Progenitor cell of endocrine pancreas (in vitro differentiated cells): ENCODE data around the gene CD68. TPM values are rescaled to one million over a fixed set of nuclear protein-coding genes. Genes with fewer than 3 reads are reported as not detected.

Source experiments
- DNase-seq: peaks from one replicate; pipeline ENCODE4 v3.0.0; 2021; ENCODE audit warnings: low spot score; ENCODE audit not compliant: unreplicated experiment
- H3K27ac Mint-ChIP-seq: 2 replicates; pipeline ENCODE4 v1.8.0; 2021; ENCODE audit warnings: mild to moderate bottlenecking, moderate library complexity, mixed read lengths
- H3K27me3 Mint-ChIP-seq: 2 replicates; pipeline ENCODE4 v1.8.0; 2021; ENCODE audit warnings: mixed read lengths
- H3K36me3 Mint-ChIP-seq: 2 replicates; pipeline ENCODE4 v1.8.0; 2022; ENCODE audit warnings: mixed read lengths; ENCODE audit not compliant: insufficient read depth
- H3K4me1 Mint-ChIP-seq: 2 replicates; pipeline ENCODE4 v1.8.0; 2021; ENCODE audit warnings: low read depth, mixed read lengths
- H3K4me3 Mint-ChIP-seq: 2 replicates; pipeline ENCODE4 v1.8.0; 2021; ENCODE audit warnings: low read depth, mild to moderate bottlenecking, moderate library complexity, mixed read lengths
- H3K9me3 Mint-ChIP-seq: 2 replicates; pipeline ENCODE4 v1.8.0; 2021; ENCODE audit warnings: low read depth, mixed read lengths
- total RNA-seq: library from RNA; stranded (reverse); gene quantifications from 2 replicates; pipeline ENCODE4 v1.2.1, GENCODE V29; 2021
- TF ChIP-seq, protein P1 (sequence below): fragments of 200-600 bp; sonication (generic); IDR thresholded peaks from one replicate; pipeline ENCODE4 v1.5.0; 2021; ENCODE audit warnings: antibody characterized with exemption, mild to moderate bottlenecking; ENCODE audit not compliant: unreplicated experiment

CD68 gene
- total RNA-seq, 1 donor from 2014 or later: not detected

DNA sequence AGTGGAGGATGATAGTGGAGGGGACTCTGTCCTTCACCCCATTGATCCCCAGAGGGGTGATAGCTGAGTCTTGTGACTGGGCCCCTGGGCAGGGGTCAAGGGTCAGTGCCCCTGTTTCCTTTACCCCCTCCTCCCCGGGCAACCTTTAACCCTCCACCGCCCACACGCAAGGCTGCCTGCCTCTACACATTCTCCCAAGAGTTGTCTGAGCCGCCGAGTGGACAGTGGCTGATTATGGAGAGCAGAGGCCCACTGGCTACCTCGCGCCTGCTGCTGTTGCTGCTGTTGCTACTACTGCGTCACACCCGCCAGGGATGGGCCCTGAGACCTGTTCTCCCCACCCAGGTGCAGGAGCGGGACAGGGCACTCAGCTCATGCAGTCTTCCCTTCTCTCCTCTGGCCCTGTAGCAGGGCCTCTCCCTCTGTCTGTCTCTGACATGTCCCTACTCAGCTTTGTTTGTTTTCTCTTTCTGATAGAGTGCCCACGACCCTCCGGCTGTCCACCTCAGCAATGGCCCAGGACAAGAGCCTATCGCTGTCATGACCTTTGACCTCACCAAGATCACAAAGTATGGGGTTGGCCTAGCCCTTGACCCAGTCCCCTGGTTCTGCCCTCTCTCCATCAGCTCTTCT is 50.6 kb downstream of the CD68 start, which contains the start of gene SHBG:
Gene SHBG, plus strand, starts transcription at position 197 of the 633 bp plus-strand sequence. Its CDS starts 38 bp downstream, at position 235.
- Mint-ChIP-seq H3K36me3 (peaks cover 3% of the 10 kb centered on the region), H3K27ac (peak within 1 kb of the TSS; percentile 83), H3K9me3 (no peaks in the 10 kb centered on the region), H3K4me1 (peaks cover 20% of the 10 kb centered on the region), H3K4me3 (no peak within 1 kb of the TSS), H3K27me3 (no peaks in the 10 kb centered on the region)
- TF ChIP-seq, protein P1, sequence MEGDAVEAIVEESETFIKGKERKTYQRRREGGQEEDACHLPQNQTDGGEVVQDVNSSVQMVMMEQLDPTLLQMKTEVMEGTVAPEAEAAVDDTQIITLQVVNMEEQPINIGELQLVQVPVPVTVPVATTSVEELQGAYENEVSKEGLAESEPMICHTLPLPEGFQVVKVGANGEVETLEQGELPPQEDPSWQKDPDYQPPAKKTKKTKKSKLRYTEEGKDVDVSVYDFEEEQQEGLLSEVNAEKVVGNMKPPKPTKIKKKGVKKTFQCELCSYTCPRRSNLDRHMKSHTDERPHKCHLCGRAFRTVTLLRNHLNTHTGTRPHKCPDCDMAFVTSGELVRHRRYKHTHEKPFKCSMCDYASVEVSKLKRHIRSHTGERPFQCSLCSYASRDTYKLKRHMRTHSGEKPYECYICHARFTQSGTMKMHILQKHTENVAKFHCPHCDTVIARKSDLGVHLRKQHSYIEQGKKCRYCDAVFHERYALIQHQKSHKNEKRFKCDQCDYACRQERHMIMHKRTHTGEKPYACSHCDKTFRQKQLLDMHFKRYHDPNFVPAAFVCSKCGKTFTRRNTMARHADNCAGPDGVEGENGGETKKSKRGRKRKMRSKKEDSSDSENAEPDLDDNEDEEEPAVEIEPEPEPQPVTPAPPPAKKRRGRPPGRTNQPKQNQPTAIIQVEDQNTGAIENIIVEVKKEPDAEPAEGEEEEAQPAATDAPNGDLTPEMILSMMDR: no peak
- DNase-seq: no peak

Other genes starting within 250 kb of the CD68 start
- 1.0 TPM in 1 of 2 replicates, not detected in the other for gene ACAP1, start 243.1 kb upstream of the CD68 start, total RNA-seq
- 11.3 and 12.4 TPM in 2 replicates for gene KCTD11, start 227.5 kb upstream of the CD68 start, total RNA-seq
- not detected in 2 replicates for gene TMEM95, start 224.5 kb upstream of the CD68 start, total RNA-seq
- 9.1 and 13.4 TPM in 2 replicates for gene TNK1, start 198.5 kb upstream of the CD68 start, total RNA-seq
- gene PLSCR3, start 185.1 kb upstream of the CD68 start, total RNA-seq: 35.5 and 37.9 TPM in 2 replicates
- gene TMEM256, start 175.5 kb upstream of the CD68 start, total RNA-seq: 89.2 and 102 TPM in 2 replicates
- gene NLGN2, start 171.8 kb upstream of the CD68 start, total RNA-seq: 30.3 and 34.4 TPM in 2 replicates
- not detected in 2 replicates for gene SPEM1, start 159.3 kb upstream of the CD68 start, total RNA-seq
- not detected in 2 replicates for gene SPEM2, start 154.0 kb upstream of the CD68 start, total RNA-seq
- gene SPEM3, start 150.8 kb upstream of the CD68 start, total RNA-seq: not detected in 2 replicates
- 8.1 and 10.0 TPM in 2 replicates for gene TMEM102, start 144.2 kb upstream of the CD68 start, total RNA-seq
- gene FGF11, start 140.1 kb upstream of the CD68 start, total RNA-seq: 4.5 and 5.1 TPM in 2 replicates
- gene CHRNB1, start 134.6 kb upstream of the CD68 start, total RNA-seq: 17.2 and 19.1 TPM in 2 replicates
- gene ZBTB4, start 100.0 kb upstream of the CD68 start, total RNA-seq: 26.8 and 28.4 TPM in 2 replicates
- not detected in 2 replicates for gene SLC35G6, start 98.2 kb upstream of the CD68 start, total RNA-seq
- gene POLR2A, start 95.3 kb upstream of the CD68 start, total RNA-seq: 195 and 210 TPM in 2 replicates
- gene TNFSF12, start 30.6 kb upstream of the CD68 start, total RNA-seq: 9.4 and 10.7 TPM in 2 replicates
- 4.1 and 4.7 TPM in 2 replicates for gene TNFSF13, start 20.9 kb upstream of the CD68 start, total RNA-seq
- 58.2 and 62.5 TPM in 2 replicates for gene SENP3, start 17.7 kb upstream of the CD68 start, total RNA-seq
- 71.4 and 71.9 TPM in 2 replicates for gene MPDU1, start 4.2 kb downstream of the CD68 start, total RNA-seq
- 0.93 and 1.0 TPM in 2 replicates for gene SOX15, start 10.5 kb downstream of the CD68 start, total RNA-seq
- 53.6 and 61.4 TPM in 2 replicates for gene FXR2, start 35.3 kb downstream of the CD68 start, total RNA-seq
- gene SAT2, start 48.2 kb downstream of the CD68 start, total RNA-seq: 108 and 120 TPM in 2 replicates
- gene SHBG, start 50.5 kb downstream of the CD68 start, total RNA-seq: 5.1 and 5.9 TPM in 2 replicates
- gene ATP1B2, start 71.3 kb downstream of the CD68 start, total RNA-seq: 1.5 and 2.1 TPM in 2 replicates
- gene TP53, start 107.9 kb downstream of the CD68 start, total RNA-seq: 106 and 121 TPM in 2 replicates
- gene WRAP53, start 108.8 kb downstream of the CD68 start, total RNA-seq: 26.4 and 28.0 TPM in 2 replicates
- gene EFNB3, start 125.6 kb downstream of the CD68 start, total RNA-seq: 32.3 and 34.5 TPM in 2 replicates
- 0.22 and 0.29 TPM in 2 replicates for gene DNAH2, start 138.1 kb downstream of the CD68 start, total RNA-seq